Caco-2 (cell line): ENCODE data around the gene DBR1. TPM values are rescaled to one million over a fixed set of nuclear protein-coding genes. Genes with fewer than 3 reads are reported as not detected.
A peak's percentile ranks its signal among the peaks of the same experiment; 100 is the strongest.

Experiments used
- BruUV-seq: library from RNA; stranded (reverse); fragments of 400-500 nt; replicated peaks from 2 replicates; lab custom pipeline; 2021; lab: Mats Ljungman, UMichigan
- CTCF ChIA-PET: fragments of 300-600 bp; sonication (Branson Sonifier 250); formaldehyde crosslinking; loops from one replicate; lab custom pipeline; 2022; ENCODE audit warnings: antibody characterized with exemption; lab: Charles Lee
- POLR2A ChIA-PET: fragments of 300-600 bp; sonication (Branson Sonifier 250); formaldehyde crosslinking; loops from one replicate; lab custom pipeline; 2022; ENCODE audit warnings: antibody characterized with exemption; lab: Charles Lee
- DNase-seq, 2 experiments: peaks; one replicate each; pipeline versions ENCODE4 v3.0.0 to v3.0.0-alpha.2; 2020 to 2022
- H3K27me3 ChIP-seq: replicated peaks from 2 replicates; pipeline ENCODE4 v1.6.0; 2011; ENCODE audit warnings: low read length; ENCODE audit not compliant: control insufficient read depth, insufficient read depth
- H3K36me3 ChIP-seq: 2 replicates; pipeline ENCODE4 v1.5.1; 2011; ENCODE audit warnings: low read length; ENCODE audit not compliant: control insufficient read depth, insufficient read depth
- H3K4me1 ChIP-seq: fragments of 250-450 bp; sonication (Bioruptor Pico); 2 replicates; pipeline ENCODE4 v1.5.1; 2020; ENCODE audit warnings: mild to moderate bottlenecking
- H3K4me3 ChIP-seq: 2 replicates; pipeline ENCODE4 v1.5.1; 2011; ENCODE audit warnings: low read depth, mild to moderate bottlenecking, control low read depth, low read length
- H3K9me3 ChIP-seq: fragments of 250-450 bp; sonication (Bioruptor Pico); 2 replicates; pipeline ENCODE4 v1.5.1; 2020; ENCODE audit warnings: mild to moderate bottlenecking, moderate library complexity
- H3K27ac Mint-ChIP-seq: one replicate; pipeline ENCODE4 v1.8.0; 2022; ENCODE audit warnings: mixed read lengths; ENCODE audit not compliant: unreplicated experiment
- H3K27me3 Mint-ChIP-seq: one replicate; pipeline ENCODE4 v1.8.0; 2022; ENCODE audit warnings: mixed read lengths; ENCODE audit not compliant: insufficient read depth, unreplicated experiment
- H3K36me3 Mint-ChIP-seq: one replicate; pipeline ENCODE4 v1.8.0; 2022; ENCODE audit warnings: mild to moderate bottlenecking, mixed read lengths; ENCODE audit not compliant: insufficient read depth, unreplicated experiment
- H3K4me1 Mint-ChIP-seq: one replicate; pipeline ENCODE4 v1.8.0; 2022; ENCODE audit warnings: low read depth, mixed read lengths; ENCODE audit not compliant: unreplicated experiment
- H3K4me3 Mint-ChIP-seq: one replicate; pipeline ENCODE4 v1.8.0; 2022; ENCODE audit warnings: mild to moderate bottlenecking, moderate library complexity, mixed read lengths; ENCODE audit not compliant: unreplicated experiment
- H3K9me3 Mint-ChIP-seq: one replicate; pipeline ENCODE4 v1.8.0; 2022; ENCODE audit warnings: mixed read lengths; ENCODE audit not compliant: unreplicated experiment
- CTCF ChIP-seq, 2 experiments: fragments of 200-600 bp in 1 of 2; IDR thresholded peaks; 1 replicate in 1 of 2; 2 replicates in 1 of 2; pipeline versions ENCODE4 v1.5.1 to v1.8.0; 2011 to 2022; ENCODE audit warnings: antibody characterized with exemption in 1 of 2, control low read depth in 1 of 2, inconsistent platforms in 1 of 2, low read depth in 1 of 2, low read length in 1 of 2, mild to moderate bottlenecking in 1 of 2, moderate library complexity in 1 of 2; ENCODE audit not compliant: insufficient read depth in 1 of 2, severe bottlenecking in 1 of 2, unreplicated experiment in 1 of 2
- intact Hi-C: fragments of 100-400 bp; cut with micrococcal nuclease; formaldehyde crosslinking; loops from one replicate; pipeline ENCODE4 v1.10.0; 2022; ENCODE audit not compliant: unreplicated experiment
- total RNA-seq: library from RNA; stranded (reverse); gene quantifications from 2 replicates; pipeline ENCODE4 v1.2.3, GENCODE V29; 2022

The DBR1 gene
- total RNA-seq, 1 experiment from 2014 or later: 16.9 TPM

DNA sequence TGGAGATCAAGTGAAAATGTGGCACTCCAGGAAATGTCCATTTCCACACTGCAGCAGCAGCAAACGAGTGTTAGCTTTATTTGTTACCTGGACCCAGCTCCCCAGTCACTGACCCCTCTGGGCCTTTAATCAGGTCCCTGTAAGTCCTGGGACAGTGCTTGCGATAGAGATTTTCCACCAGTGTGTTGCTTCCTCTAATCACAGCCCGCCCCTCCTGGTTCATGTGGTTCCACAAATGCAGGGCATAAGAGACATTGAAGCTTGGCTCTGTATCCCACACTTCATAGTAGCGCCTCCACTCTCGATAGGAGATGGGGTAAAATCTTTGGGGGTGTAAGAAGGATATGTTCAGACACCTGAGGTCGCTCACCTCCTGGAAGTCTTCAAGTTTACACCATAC lies 50.5 kb downstream of the DBR1 start:
- ChIA-PET CTCF (no interaction called here), POLR2A (no interaction called here)
- no peaks in the 10 kb centered on the region for H3K4me1 Mint-ChIP-seq
- Histone ChIP-seq H3K4me3 (no peak overlapping the region), H3K36me3 (no peaks in the 10 kb centered on the region), H3K9me3 (no peaks in the 10 kb centered on the region), H3K27me3 (no peaks in the 10 kb centered on the region), H3K4me1 (no peaks in the 10 kb centered on the region)
- TF ChIP-seq CTCF (IDR thresholded peaks at IDR 0.05; ENCODE audit: insufficient read depth in 1 of 2, low read depth in 1 of 2, low read length in 1 of 2, severe bottlenecking in 1 of 2, unreplicated experiment in 1 of 2): no peak
- no peaks in the 10 kb centered on the region for H3K9me3 Mint-ChIP-seq
- intact Hi-C loops: no loop called here
- H3K4me3 Mint-ChIP-seq: no peak overlapping the region
- H3K27ac Mint-ChIP-seq: no peak overlapping the region
- BruUV-seq: no TSS peak
- DNase-seq: no peak
- no peaks in the 10 kb centered on the region for H3K27me3 Mint-ChIP-seq
- no peaks in the 10 kb centered on the region for H3K36me3 Mint-ChIP-seq

GRCh38 chr3:138119423-138119766 lies 55.3 kb downstream of the DBR1 start:
- intact Hi-C loops: loop anchor here (1.0 to 5.0 kb wide), 3 partner anchors 19 to 51 kb away; no protein-coding TSS in a partner anchor
- H3K27me3 Mint-ChIP-seq: no peaks in the 10 kb centered on the region
- Histone ChIP-seq H3K9me3 (no peaks in the 10 kb centered on the region), H3K36me3 (no peaks in the 10 kb centered on the region), H3K4me1 (peaks cover 3% of the 10 kb centered on the region), H3K4me3 (no peak overlapping the region), H3K27me3 (no peaks in the 10 kb centered on the region)
- ChIA-PET CTCF (interaction anchor here (1.4 to 1.9 kb wide), 2 partner anchors 49 to 54 kb away, joined by 4 to 14 read pairs; no protein-coding TSS in a partner anchor), POLR2A (no interaction called here)
- H3K4me1 Mint-ChIP-seq: no peaks in the 10 kb centered on the region
- no peak overlapping the region for H3K27ac Mint-ChIP-seq
- no peak for DNase-seq
- no peak for TF ChIP-seq CTCF (IDR thresholded peaks at IDR 0.05; ENCODE audit: insufficient read depth in 1 of 2, low read depth in 1 of 2, low read length in 1 of 2, severe bottlenecking in 1 of 2, unreplicated experiment in 1 of 2)
- no peaks in the 10 kb centered on the region for H3K9me3 Mint-ChIP-seq
- H3K36me3 Mint-ChIP-seq: no peaks in the 10 kb centered on the region
- no peak overlapping the region for H3K4me3 Mint-ChIP-seq
- no TSS peak for BruUV-seq

DNA sequence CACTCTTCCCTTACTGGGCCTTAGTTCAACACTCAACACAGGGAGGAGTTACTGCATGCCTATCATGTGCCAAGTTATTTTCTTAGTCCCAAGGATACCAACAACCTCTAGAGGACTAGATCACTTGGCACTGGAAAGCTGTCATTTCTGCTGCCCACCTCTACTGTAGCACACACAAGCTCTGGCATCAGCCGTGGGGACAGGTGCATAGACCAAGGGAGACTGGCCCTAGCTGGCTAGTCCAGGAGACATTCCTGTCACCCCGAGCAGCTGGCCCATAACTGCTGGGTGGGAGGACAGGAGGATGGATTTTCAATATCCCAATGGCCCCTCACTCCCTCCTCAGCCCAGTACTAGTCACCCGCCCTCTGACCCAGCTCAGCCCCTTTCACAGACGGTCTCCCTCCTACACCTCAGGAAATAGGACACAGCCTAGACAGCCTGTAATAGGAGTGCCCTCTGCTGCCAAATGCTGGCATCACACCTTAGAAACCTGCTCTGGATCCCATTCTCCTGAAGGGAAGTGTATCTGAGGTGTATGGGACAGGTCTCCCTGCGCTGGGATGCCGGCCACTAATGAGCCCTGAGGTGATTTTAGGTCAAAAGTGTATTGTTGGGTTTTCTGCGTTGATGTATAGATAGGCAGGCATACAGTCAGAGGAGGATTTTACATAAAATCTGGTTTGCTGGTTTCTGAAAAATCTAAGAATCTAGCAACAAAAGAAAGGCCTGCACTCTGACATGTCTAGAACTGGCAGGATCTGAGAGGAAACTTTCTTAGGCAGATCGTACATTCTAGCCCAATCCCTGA lies 55.9 kb downstream of the DBR1 start:
- Mint-ChIP-seq H3K4me1 (no peaks in the 10 kb centered on the region), H3K36me3 (no peaks in the 10 kb centered on the region), H3K9me3 (no peaks in the 10 kb centered on the region), H3K27ac (no peak overlapping the region), H3K27me3 (no peaks in the 10 kb centered on the region), H3K4me3 (no peak overlapping the region)
- ChIA-PET POLR2A (no interaction called here), CTCF (interaction anchor here (0.5 to 1.9 kb wide), 6 partner anchors 11 to 208 kb away, joined by 3 to 14 read pairs (median 4); no protein-coding TSS in a partner anchor)
- Histone ChIP-seq H3K4me3 (no peak overlapping the region), H3K4me1 (peaks cover 5% of the 10 kb centered on the region), H3K27me3 (no peaks in the 10 kb centered on the region), H3K36me3 (no peaks in the 10 kb centered on the region), H3K9me3 (no peaks in the 10 kb centered on the region)
- TF ChIP-seq CTCF (IDR thresholded peaks at IDR 0.05; ENCODE audit: insufficient read depth in 1 of 2, low read depth in 1 of 2, low read length in 1 of 2, severe bottlenecking in 1 of 2, unreplicated experiment in 1 of 2): peak; percentile 78 to 85
- intact Hi-C loops: loop anchor here (1.0 to 5.0 kb wide), 3 partner anchors 18 to 51 kb away; no protein-coding TSS in a partner anchor
- no TSS peak for BruUV-seq
- DNase-seq: peak; percentile 77 to 82
